HepG2 (cell line): ENCODE data around the gene TIMM13. TPM values are rescaled to one million over a fixed set of nuclear protein-coding genes. Genes with fewer than 3 reads are reported as not detected.
A peak's percentile ranks its signal among the peaks of the same experiment; 100 is the strongest.

Experiments
- CHCHD3 ChIP-seq: sonication (generic); formaldehyde crosslinking; IDR thresholded peaks from 2 replicates; pipeline ENCODE4 v1.8.0; 2022; ENCODE audit warnings: mild to moderate bottlenecking, missing genetic modification reagents, moderate library complexity
- GFI1 ChIP-seq: sonication (generic); formaldehyde crosslinking; IDR thresholded peaks from 2 replicates; pipeline ENCODE4 v1.5.0; 2020; ENCODE audit warnings: missing genetic modification reagents, mild to moderate bottlenecking, borderline replicate concordance
- HOXD1 ChIP-seq: sonication (generic); formaldehyde crosslinking; IDR thresholded peaks from 2 replicates; pipeline ENCODE4 v1.5.0; 2020; ENCODE audit warnings: missing genetic modification reagents
- IKZF4 ChIP-seq: sonication (generic); formaldehyde crosslinking; IDR thresholded peaks from 2 replicates; pipeline ENCODE4 v1.5.1; 2020; ENCODE audit warnings: borderline replicate concordance, mild to moderate bottlenecking, low read depth, missing genetic modification reagents; ENCODE audit errors: not compliant biosample characterization
- MED13 ChIP-seq: sonication (generic); formaldehyde crosslinking; IDR thresholded peaks from 2 replicates; pipeline ENCODE4 v1.5.0; 2020; ENCODE audit warnings: missing genetic modification reagents
- MIXL1 ChIP-seq: IDR thresholded peaks from 2 replicates; pipeline ENCODE4 v1.6.1; 2016
- MTF1 ChIP-seq: sonication (generic); formaldehyde crosslinking; IDR thresholded peaks from 2 replicates; pipeline ENCODE4 v1.5.0; 2020; ENCODE audit warnings: missing genetic modification reagents
- MXD4 ChIP-seq: IDR thresholded peaks from 2 replicates; pipeline ENCODE4 v1.6.1; 2016; ENCODE audit warnings: mild to moderate bottlenecking, missing biosample characterization, missing genetic modification reagents
- NCOA5 ChIP-seq: sonication (generic); formaldehyde crosslinking; IDR thresholded peaks from 2 replicates; pipeline ENCODE4 v1.4.0; 2020; ENCODE audit warnings: missing genetic modification reagents
- NFE2 ChIP-seq: sonication (generic); formaldehyde crosslinking; IDR thresholded peaks from 2 replicates; pipeline ENCODE4 v1.4.0; 2020; ENCODE audit warnings: missing genetic modification reagents
- PAX8 ChIP-seq: sonication (generic); formaldehyde crosslinking; IDR thresholded peaks from 2 replicates; pipeline ENCODE4 v1.8.0; 2022; ENCODE audit warnings: mild to moderate bottlenecking, missing genetic modification reagents, borderline replicate concordance
- PRMT3 ChIP-seq: sonication (generic); formaldehyde crosslinking; IDR thresholded peaks from 2 replicates; pipeline ENCODE4 v1.8.1; 2022; ENCODE audit warnings: low read depth, mild to moderate bottlenecking, moderate library complexity, missing genetic modification reagents, borderline replicate concordance
- RARG ChIP-seq: sonication (generic); formaldehyde crosslinking; IDR thresholded peaks from 2 replicates; pipeline ENCODE4 v1.4.0; 2020; ENCODE audit warnings: low read depth, mild to moderate bottlenecking, missing genetic modification reagents
- RBAK ChIP-seq: sonication (generic); formaldehyde crosslinking; IDR thresholded peaks from 2 replicates; pipeline ENCODE4 v1.5.1; 2020; ENCODE audit warnings: mild to moderate bottlenecking, missing genetic modification reagents
- RXRA ChIP-seq: sonication (generic); formaldehyde crosslinking; IDR thresholded peaks from 2 replicates; pipeline ENCODE4 v1.5.1; 2020; ENCODE audit warnings: missing genetic modification reagents
- SKI ChIP-seq: fragments of 450-650 bp; IDR thresholded peaks from one replicate; pipeline ENCODE4 v1.6.1; 2018; ENCODE audit warnings: mild to moderate bottlenecking; ENCODE audit not compliant: partially characterized antibody
- SMYD3 ChIP-seq: sonication (generic); formaldehyde crosslinking; IDR thresholded peaks from 2 replicates; pipeline ENCODE4 v1.8.1; 2023; ENCODE audit warnings: mild to moderate bottlenecking, missing genetic modification reagents
- SNAI1 ChIP-seq: sonication (generic); formaldehyde crosslinking; IDR thresholded peaks from 2 replicates; pipeline ENCODE4 v1.5.0; 2020; ENCODE audit warnings: mild to moderate bottlenecking, missing genetic modification reagents, borderline replicate concordance
- SRSF9 ChIP-seq: fragments of 200-400 bp; formaldehyde crosslinking; IDR thresholded peaks from 2 replicates; pipeline ENCODE4 v1.6.1; 2018; ENCODE audit warnings: borderline replicate concordance, mild to moderate bottlenecking, low read depth, low read length; ENCODE audit not compliant: insufficient read depth, poor library complexity, severe bottlenecking
- TCF12 ChIP-seq, 2 experiments: fragments of 450-650 bp in 1 of 2; sonication (generic) in 1 of 2; formaldehyde crosslinking in 1 of 2; IDR thresholded peaks; 2 replicates each; pipeline versions ENCODE4 v1.6.1 to v1.8.0; 2017 to 2022; ENCODE audit warnings: antibody characterized with exemption in 1 of 2, mild to moderate bottlenecking in 1 of 2, missing genetic modification reagents in 1 of 2, moderate library complexity in 1 of 2
- ZEB1 ChIP-seq: IDR thresholded peaks from 2 replicates; pipeline ENCODE4 v1.6.1; 2012; ENCODE audit warnings: mild to moderate bottlenecking, low read depth, inconsistent platforms; ENCODE audit not compliant: insufficient replicate concordance
- ZFP36 ChIP-seq: fragments of 150-350 bp; IDR thresholded peaks from 2 replicates; pipeline ENCODE4 v1.6.1; 2018; ENCODE audit warnings: borderline replicate concordance, low read length, low read depth; ENCODE audit not compliant: partially characterized antibody
- ZFP62 ChIP-seq: sonication (generic); formaldehyde crosslinking; IDR thresholded peaks from 2 replicates; pipeline ENCODE4 v1.4.0; 2020; ENCODE audit warnings: missing genetic modification reagents
- ZNF12 ChIP-seq: sonication (generic); formaldehyde crosslinking; IDR thresholded peaks from 2 replicates; pipeline ENCODE4 v1.5.0; 2020; ENCODE audit warnings: missing genetic modification reagents
- ZNF326 ChIP-seq: sonication (generic); formaldehyde crosslinking; IDR thresholded peaks from 2 replicates; pipeline ENCODE4 v1.4.0; 2020; ENCODE audit warnings: missing genetic modification reagents, borderline replicate concordance
- ZNF414 ChIP-seq: sonication (generic); formaldehyde crosslinking; IDR thresholded peaks from 2 replicates; pipeline ENCODE4 v1.5.0; 2020; ENCODE audit warnings: missing genetic modification reagents
- ZNF460 ChIP-seq: sonication (generic); formaldehyde crosslinking; IDR thresholded peaks from 2 replicates; pipeline ENCODE4 v1.5.1; 2020; ENCODE audit warnings: missing genetic modification reagents, mild to moderate bottlenecking, borderline replicate concordance
- ZNF546 ChIP-seq: sonication (generic); formaldehyde crosslinking; conservative IDR thresholded peaks from 2 replicates; pipeline ENCODE4 v1.8.1; 2023; ENCODE audit warnings: mild to moderate bottlenecking, missing genetic modification reagents
- ZNF660 ChIP-seq: sonication (generic); formaldehyde crosslinking; IDR thresholded peaks from 2 replicates; pipeline ENCODE4 v1.5.1; 2020; ENCODE audit warnings: mild to moderate bottlenecking, low read depth, missing genetic modification reagents, borderline replicate concordance
- polyA plus RNA-seq, 8 experiments: library from polyadenylated mRNA; depleted of rRNA in 3 of 8; stranded (reverse) in 7 of 8; unstranded in 1 of 8; fragments of >200 nt; fragmentation: Illumina TruSeq in 4 of 8; extraction: Trizol in 4 of 8; gene quantifications; 2 replicates each; pipeline versions ENCODE4 v1.2.1 to v1.2.3, GENCODE V29; 2011 to 2016; ENCODE audit warnings: low read depth in 4 of 8, missing spikeins in 1 of 8, mixed read lengths in 1 of 8; ENCODE audit not compliant: insufficient read depth in 1 of 8
- total RNA-seq, 5 experiments: library from RNA; depleted of rRNA; stranded (reverse); fragments of >200 nt; fragmentation: Illumina TruSeq; extraction: Trizol; gene quantifications; 2 replicates each; pipeline ENCODE4 v1.2.3, GENCODE V29; 2016; ENCODE audit warnings: low read depth in 1 of 5

The TIMM13 gene
- total and polyA plus RNA-seq, 2 of the 13 experiments (the other 11 are each of a cell fraction or from before 2014, with no cell fraction given): 48.4 to 108 TPM

GRCh38 chr19:2427429-2428320, at the start of gene TIMM13 (continued):
- TF ChIP-seq PRMT3: no peak
- peak; percentile 69; the same call in 1 of the 2 replicates for TF ChIP-seq ZFP62 (CRISPR knock-in tag)
- TF ChIP-seq ZNF546 (CRISPR knock-in tag): peak; percentile 30; the same call in 1 of the 2 replicates
- TF ChIP-seq ZNF12: 0 out of 2 replicates have a peak, but pooled peaks have one; percentile 28
- no peak for TF ChIP-seq ZFP36
- 0 out of 2 replicates have a peak, but pooled peaks have one; percentile 15 for TF ChIP-seq ZNF414 (CRISPR knock-in tag)
- TF ChIP-seq RXRA (CRISPR knock-in tag): peak; percentile 99
- TF ChIP-seq MIXL1: no peak
- TF ChIP-seq GFI1 (CRISPR knock-in tag): no peak
- no peak for TF ChIP-seq CHCHD3 (CRISPR knock-in tag)
- TF ChIP-seq ZNF660 (CRISPR knock-in tag): no peak
- TF ChIP-seq MXD4 (CRISPR knock-in tag): peak; percentile 43; the same call in 1 of the 2 replicates
- TF ChIP-seq MED13 (CRISPR knock-in tag): peak; percentile 70; the same call in 1 of the 2 replicates
- no peak for TF ChIP-seq ZEB1
- TF ChIP-seq PAX8 (CRISPR knock-in tag): peak; percentile 60; the same call in 1 of the 2 replicates
- no peak for TF ChIP-seq ZNF460 (CRISPR knock-in tag)
- peak; percentile 92; the same call in 1 of the 2 replicates for TF ChIP-seq HOXD1 (CRISPR knock-in tag)
- no peak; the same call in 1 of the 2 replicates for TF ChIP-seq SNAI1 (CRISPR knock-in tag)
- no peak for TF ChIP-seq SRSF9
- no peak for TF ChIP-seq MTF1 (CRISPR knock-in tag)
- TF ChIP-seq SKI: peak; percentile 76
- no peak for TF ChIP-seq TCF12 (IDR thresholded peaks at IDR 0.05)
- peak; percentile 76 for TF ChIP-seq TCF12 (CRISPR knock-in tag; IDR thresholded peaks at IDR 0.05)
- no peak for TF ChIP-seq NFE2 (CRISPR knock-in tag)
- TF ChIP-seq SMYD3 (CRISPR knock-in tag): peak; percentile 75; the same call in 1 of the 2 replicates
- TF ChIP-seq RBAK: no peak
- TF ChIP-seq RARG: no peak
- no peak for TF ChIP-seq IKZF4 (CRISPR knock-in tag)
- no peak; the same call in 1 of the 2 replicates for TF ChIP-seq NCOA5 (CRISPR knock-in tag)
- TF ChIP-seq ZNF326: no peak
